H1 (cell line): ENCODE results near the gene SLC25A12. TPM values are rescaled to one million over a fixed set of nuclear protein-coding genes. Genes with fewer than 3 reads are reported as not detected.

Experiments used
- CTCF ChIA-PET: fragments of 300-600 bp; sonication (Branson Sonifier 250); formaldehyde crosslinking; loops from one replicate; lab custom pipeline; 2021; ENCODE audit not compliant: partially characterized antibody; lab: Charles Lee
- POLR2A ChIA-PET: fragments of 300-600 bp; sonication (Branson Sonifier 250); formaldehyde crosslinking; loops from one replicate; lab custom pipeline; 2021; ENCODE audit warnings: inconsistent platforms; ENCODE audit not compliant: partially characterized antibody; lab: Charles Lee
- DNase-seq, 2 experiments: peaks; one replicate each; pipeline versions ENCODE4 v3.0.0 to v3.0.0-alpha.2; 2010 to 2022; ENCODE audit warnings: low spot score in 2 of 2, low read depth in 1 of 2, mixed read lengths in 1 of 2
- FAIRE-seq: peaks from 2 replicates; lab custom pipeline; 2011; peaks lifted over from hg19 to GRCh38; lab: Jason Lieb, UNC
- H2AFZ ChIP-seq: 2 replicates; pipeline ENCODE4 v1.8.1; 2012; ENCODE audit warnings: low read length, inconsistent platforms
- H2AK5ac ChIP-seq: 2 replicates; pipeline ENCODE4 v1.6.1; 2013; ENCODE audit warnings: low read depth, low read length
- H2BK120ac ChIP-seq: replicated peaks from 2 replicates; pipeline ENCODE3; 2013; ENCODE audit warnings: low read depth, low read length, inconsistent platforms
- H2BK12ac ChIP-seq: 2 replicates; pipeline ENCODE4 v1.6.1; 2013; ENCODE audit warnings: low read depth, low read length
- H2BK15ac ChIP-seq: 2 replicates; pipeline ENCODE4 v1.6.1; 2013; ENCODE audit warnings: low read length
- H2BK20ac ChIP-seq: 2 replicates; pipeline ENCODE4 v1.6.1; 2013; ENCODE audit warnings: low read length
- H2BK5ac ChIP-seq: 2 replicates; pipeline ENCODE4 v1.6.1; 2013; ENCODE audit warnings: low read depth, low read length
- H3K14ac ChIP-seq: 2 replicates; pipeline ENCODE4 v1.6.1; 2013; ENCODE audit warnings: inconsistent platforms; ENCODE audit not compliant: insufficient read length
- H3K18ac ChIP-seq: 2 replicates; pipeline ENCODE4 v1.6.1; 2013; ENCODE audit warnings: low read length; ENCODE audit errors: extremely low read depth
- H3K23ac ChIP-seq: 2 replicates; pipeline ENCODE4 v1.6.1; 2013; ENCODE audit warnings: inconsistent platforms; ENCODE audit not compliant: insufficient read length
- H3K23me2 ChIP-seq: 2 replicates; pipeline ENCODE4 v1.6.1; 2013; ENCODE audit warnings: low read depth, low read length
- H3K27ac ChIP-seq: 2 replicates; pipeline ENCODE4 v1.6.1; 2011; ENCODE audit warnings: low read depth, low read length, inconsistent platforms
- H3K27me3 ChIP-seq, 4 experiments: replicated peaks in 1 of 4; 1 replicate in 1 of 4; 2 replicates in 3 of 4; pipeline versions ENCODE4 v1.6.1 to v1.8.1; 2011 to 2013; ENCODE audit warnings: low read length in 3 of 4, mild to moderate bottlenecking in 3 of 4, inconsistent platforms in 2 of 4, mixed read lengths in 2 of 4, moderate library complexity in 1 of 4; ENCODE audit not compliant: control insufficient read depth in 3 of 4, insufficient read depth in 3 of 4; ENCODE audit errors: extremely low read depth in 1 of 4
- H3K36me3 ChIP-seq, 4 experiments: 2 replicates each; pipeline versions ENCODE4 v1.6.1 to v1.8.1; 2011 to 2013; ENCODE audit warnings: mild to moderate bottlenecking in 4 of 4, low read length in 3 of 4, moderate library complexity in 2 of 4, control low read depth in 1 of 4, inconsistent platforms in 1 of 4; ENCODE audit not compliant: insufficient read depth in 4 of 4, control insufficient read depth in 2 of 4
- H3K4ac ChIP-seq: replicated peaks from 2 replicates; pipeline ENCODE3; 2013; ENCODE audit warnings: low read length, low read depth, mixed read lengths, inconsistent platforms; ENCODE audit not compliant: insufficient read length
- H3K4me1 ChIP-seq, 4 experiments: replicated peaks in 1 of 4; 1 replicate in 1 of 4; 2 replicates in 3 of 4; pipeline versions ENCODE4 v1.6.1 to v1.8.1; 2011 to 2013; ENCODE audit warnings: low read length in 3 of 4, inconsistent platforms in 2 of 4, mixed read lengths in 1 of 4; ENCODE audit not compliant: insufficient read depth in 4 of 4, control insufficient read depth in 3 of 4
- H3K4me2 ChIP-seq, 2 experiments: 2 replicates each; pipeline versions ENCODE4 v1.6.1 to v1.8.1; 2011 to 2013; ENCODE audit warnings: low read depth in 2 of 2, low read length in 2 of 2, control low read depth in 1 of 2, inconsistent platforms in 1 of 2, mild to moderate bottlenecking in 1 of 2; ENCODE audit not compliant: insufficient read depth in 1 of 2
- H3K4me3 ChIP-seq, 4 experiments: fragments of 200-600, 300-600 bp in 1 of 4; sonication (generic), shearing (Covaris generic), sonication (Bioruptor Twin) in 1 of 4; 2 replicates each; pipeline versions ENCODE4 v1.5.1 to v1.8.1; 2011 to 2016; ENCODE audit warnings: low read length in 4 of 4, low read depth in 3 of 4, control low read depth in 2 of 4, inconsistent platforms in 2 of 4, mild to moderate bottlenecking in 2 of 4, mixed read lengths in 1 of 4, moderate library complexity in 1 of 4; ENCODE audit not compliant: insufficient read depth in 2 of 4; ENCODE audit errors: extremely low read depth in 1 of 4
- H3K56ac ChIP-seq: replicated peaks from 2 replicates; pipeline ENCODE3; 2013; ENCODE audit warnings: low read depth, mild to moderate bottlenecking, mixed read lengths, low read length, inconsistent platforms; ENCODE audit not compliant: insufficient read length
- H3K79me1 ChIP-seq: 2 replicates; pipeline ENCODE4 v1.6.1; 2013; ENCODE audit warnings: low read depth, low read length, control low read depth
- H3K79me2 ChIP-seq, 2 experiments: 2 replicates each; pipeline versions ENCODE4 v1.6.1 to v1.8.1; 2012 to 2013; ENCODE audit warnings: low read length in 2 of 2, mild to moderate bottlenecking in 2 of 2, inconsistent platforms in 1 of 2; ENCODE audit not compliant: insufficient read depth in 2 of 2, control insufficient read depth in 1 of 2
- H3K9ac ChIP-seq, 4 experiments: replicated peaks in 1 of 4; 1 replicate in 1 of 4; 2 replicates in 3 of 4; pipeline versions ENCODE4 v1.6.1 to v1.8.1; 2011 to 2013; ENCODE audit warnings: low read depth in 3 of 4, low read length in 3 of 4, control low read depth in 2 of 4, mild to moderate bottlenecking in 2 of 4, moderate library complexity in 2 of 4, inconsistent platforms in 1 of 4; ENCODE audit errors: extremely low read depth in 1 of 4
- H3K9me3 ChIP-seq, 2 experiments: 2 replicates each; pipeline versions ENCODE4 v1.6.1 to v1.8.1; 2012 to 2013; ENCODE audit warnings: mild to moderate bottlenecking in 2 of 2, moderate library complexity in 2 of 2, control low read depth in 1 of 2, inconsistent platforms in 1 of 2, low read depth in 1 of 2, low read length in 1 of 2, mixed read lengths in 1 of 2; ENCODE audit not compliant: insufficient read depth in 2 of 2
- H4K20me1 ChIP-seq, 2 experiments: replicated peaks in 1 of 2; 2 replicates each; pipeline versions ENCODE3 to v1.8.1; 2011 to 2013; ENCODE audit warnings: inconsistent platforms in 2 of 2, low read length in 2 of 2, mild to moderate bottlenecking in 1 of 2; ENCODE audit not compliant: insufficient read depth in 2 of 2, control insufficient read depth in 1 of 2
- H4K5ac ChIP-seq: 2 replicates; pipeline ENCODE4 v1.6.1; 2013; ENCODE audit warnings: low read length, low read depth, mixed read lengths, inconsistent platforms; ENCODE audit not compliant: insufficient read length
- H4K8ac ChIP-seq: 2 replicates; pipeline ENCODE4 v1.8.0; 2013; ENCODE audit warnings: mild to moderate bottlenecking, moderate library complexity, low read length, inconsistent platforms; ENCODE audit not compliant: insufficient read depth; ENCODE audit errors: extremely low read depth
- H4K91ac ChIP-seq: replicated peaks from 2 replicates; pipeline ENCODE3; 2013; ENCODE audit warnings: low read length, mixed read lengths, inconsistent platforms; ENCODE audit not compliant: insufficient read length
- ASH2L ChIP-seq: fragments of 200-600, 300-600 bp; sonication (generic); IDR thresholded peaks from one replicate; pipeline ENCODE4 v1.7.1; 2017; ENCODE audit warnings: low read length
- BACH1 ChIP-seq: IDR thresholded peaks from 2 replicates; pipeline ENCODE4 v1.6.1; 2012; ENCODE audit warnings: low read length, improper control_type of control experiment
- BCL11A ChIP-seq, 2 experiments: IDR thresholded peaks; one replicate each; pipeline ENCODE4 v1.6.1; 2011; ENCODE audit warnings: low read depth in 2 of 2, low read length in 2 of 2, mild to moderate bottlenecking in 2 of 2
- CBX8 ChIP-seq: fragments of 300-800, 300-1000 bp; sonication (generic); IDR thresholded peaks from 2 replicates; pipeline ENCODE4 v1.7.1; 2016; ENCODE audit warnings: low read depth, low read length, borderline replicate concordance
- CEBPB ChIP-seq: IDR thresholded peaks from 2 replicates; pipeline ENCODE4 v1.6.1; 2012; ENCODE audit warnings: low read depth, low read length
- CHD2 ChIP-seq: IDR thresholded peaks from 2 replicates; pipeline ENCODE4 v1.6.1; 2012; ENCODE audit warnings: low read length, improper control_type of control experiment
- CREB1 ChIP-seq: IDR thresholded peaks from 2 replicates; pipeline ENCODE4 v1.6.1; 2012; ENCODE audit warnings: inconsistent platforms
- HDAC2 ChIP-seq, 2 experiments: fragments of 300-600 bp in 1 of 2; sonication (generic) in 1 of 2; IDR thresholded peaks; 2 replicates each; pipeline ENCODE4 v1.6.1; 2011 to 2012; ENCODE audit warnings: low read depth in 2 of 2, low read length in 2 of 2, mild to moderate bottlenecking in 2 of 2, moderate library complexity in 2 of 2, borderline replicate concordance in 1 of 2, inconsistent platforms in 1 of 2
- KDM1A ChIP-seq: fragments of 200-600, 300-600 bp; sonication (generic); IDR thresholded peaks from 2 replicates; pipeline ENCODE4 v1.7.1; 2016; ENCODE audit warnings: mild to moderate bottlenecking, low read length, borderline replicate concordance
- PHF8 ChIP-seq: fragments of 200-600 bp; sonication (generic); conservative IDR thresholded peaks from 2 replicates; pipeline ENCODE4 v1.7.1; 2012; ENCODE audit warnings: low read depth, mild to moderate bottlenecking, inconsistent platforms, low read length, moderate library complexity
- POLR2AphosphoS5 ChIP-seq: IDR thresholded peaks from 2 replicates; pipeline ENCODE4 v1.6.1; 2011; ENCODE audit warnings: low read depth, low read length
- RBBP5 ChIP-seq: IDR thresholded peaks from 2 replicates; pipeline ENCODE4 v1.7.1; 2012; ENCODE audit warnings: low read depth, mild to moderate bottlenecking, inconsistent platforms, low read length, moderate library complexity, borderline replicate concordance
- TBP ChIP-seq: IDR thresholded peaks from 2 replicates; pipeline ENCODE4 v1.6.1; 2011; ENCODE audit warnings: low read depth, low read length, improper control_type of control experiment
- TCF12 ChIP-seq: IDR thresholded peaks from 2 replicates; pipeline ENCODE4 v1.6.1; 2011; ENCODE audit warnings: low read depth, mild to moderate bottlenecking, low read length
- ZNF274 ChIP-seq: IDR thresholded peaks from 2 replicates; pipeline ENCODE4 v1.7.0; 2012; ENCODE audit warnings: low read length, borderline replicate concordance; ENCODE audit errors: extremely low read depth
- WGBS, 2 experiments: shearing (Covaris generic) in 1 of 2; methylation state at CpG; one replicate each; pipeline versions ENCODE4 v1.1.6 to v1.1.7; 2013 to 2015; ENCODE audit warnings: low lambda C conversion rate in 2 of 2, mixed read lengths in 2 of 2, inconsistent platforms in 1 of 2, low coverage in 1 of 2, missing lambda C conversion rate in 1 of 2; ENCODE audit not compliant: insufficient replicate concordance in 2 of 2, insufficient coverage in 1 of 2, insufficient read length in 1 of 2; ENCODE audit errors: extremely low coverage in 1 of 2, missing lambda C conversion rate in 1 of 2; 5-methylcytosine and 5-hydroxymethylcytosine counted together
- polyA plus RNA-seq, 7 experiments: library from polyadenylated mRNA; depleted of rRNA in 3 of 7; stranded (reverse) in 5 of 7; unstranded in 2 of 7; fragments of >200 nt in 5 of 7; fragments of 200-250 nt in 2 of 7; gene quantifications; 1 replicate in 5 of 7; 2 replicates in 1 of 7; 4 replicates in 1 of 7; pipeline versions ENCODE4 v1.2.1 to v1.2.3, GENCODE V29; 2011 to 2013; ENCODE audit warnings: missing spikeins in 2 of 7, mixed read lengths in 2 of 7
- total RNA-seq: library from RNA; stranded (reverse); fragmentation: NEBNext Ultra II Directional; extraction: Animal tissue kit (Norgen Biotek cat#: 25700); gene quantifications from 2 replicates; pipeline ENCODE4 v1.2.1, GENCODE V29; 2021

The SLC25A12 gene
- total and polyA plus RNA-seq, 2 of the 8 experiments (the other 6 are each of a cell fraction or from before 2014, with no cell fraction given) = 7.7 to 10.2 TPM

GRCh38 chr2:171882089-171882769 lies 11.8 kb downstream of the SLC25A12 start:
- H3K23ac ChIP-seq = no peak overlapping the region
- no peaks in the 10 kb centered on the region for H4K20me1 ChIP-seq
- TF ChIP-seq KDM1A (no peak), ASH2L (no peak), RBBP5 (no peak), CREB1 (no peak), BACH1 (no peak), TBP (no peak), CBX8 (no peak), TCF12 (no peak), PHF8 (no peak), CHD2 (no peak), CEBPB (no peak), POLR2AphosphoS5 (no peak), BCL11A (IDR thresholded peaks at IDR 0.05; ENCODE audit: low read depth in 2 of 2, low read length in 2 of 2) (no peak), ZNF274 (no peak), HDAC2 (IDR thresholded peaks at IDR 0.05; ENCODE audit: borderline replicate concordance in 1 of 2, low read depth in 2 of 2, low read length in 2 of 2) (no peak)

More at GRCh38 chr2:171882089-171882769, 11.8 kb downstream of the SLC25A12 start:
- H2BK15ac ChIP-seq = no peak overlapping the region
- H2BK120ac ChIP-seq = no peak overlapping the region
- H3K56ac ChIP-seq = no peak overlapping the region
- H3K18ac ChIP-seq = no peak overlapping the region
- no peak overlapping the region for H3K27ac ChIP-seq
- H3K36me3 ChIP-seq = no peaks in the 10 kb centered on the region
- H3K14ac ChIP-seq = no peak overlapping the region
- H4K5ac ChIP-seq = no peak overlapping the region
- H3K4ac ChIP-seq = no peak overlapping the region
- 95% methylated on average over 2 of the region's 2 CpGs; no CpG with 5 or more reads in 1 of the 2 experiments for WGBS, 2 experiments
- DNase-seq = no peak
- FAIRE-seq = no peak
- no peak overlapping the region for H3K4me2 ChIP-seq
- no peak overlapping the region for H4K91ac ChIP-seq
- no peak overlapping the region for H2BK20ac ChIP-seq
- H2BK12ac ChIP-seq = no peak overlapping the region
- H3K79me1 ChIP-seq = no peaks in the 10 kb centered on the region
- no peak overlapping the region for H3K9ac ChIP-seq
- H3K9me3 ChIP-seq = no peaks in the 10 kb centered on the region
- H3K23me2 ChIP-seq = no peaks in the 10 kb centered on the region
- H3K27me3 ChIP-seq = no peaks in the 10 kb centered on the region
- CTCF ChIA-PET = interaction anchor here (1.2 to 2.6 kb wide), 3 partner anchors 8 to 14 kb away, joined by 3 to 12 read pairs (median 5); no protein-coding TSS in a partner anchor
- H3K79me2 ChIP-seq = no peaks in the 10 kb centered on the region
- H4K8ac ChIP-seq = no peak overlapping the region
- H2AK5ac ChIP-seq = no peak overlapping the region
- POLR2A ChIA-PET = interaction anchor here (4.8 kb wide), 1 partner anchor 11 kb away, joined by 23 read pairs; the partner anchor contains the start of gene SLC25A12
- no peak overlapping the region for H2AFZ ChIP-seq
- H3K4me1 ChIP-seq = no peaks in the 10 kb centered on the region
- H2BK5ac ChIP-seq = no peak overlapping the region
- no peak overlapping the region for H3K4me3 ChIP-seq
